ENCODE results near the gene EYS.

DNA sequence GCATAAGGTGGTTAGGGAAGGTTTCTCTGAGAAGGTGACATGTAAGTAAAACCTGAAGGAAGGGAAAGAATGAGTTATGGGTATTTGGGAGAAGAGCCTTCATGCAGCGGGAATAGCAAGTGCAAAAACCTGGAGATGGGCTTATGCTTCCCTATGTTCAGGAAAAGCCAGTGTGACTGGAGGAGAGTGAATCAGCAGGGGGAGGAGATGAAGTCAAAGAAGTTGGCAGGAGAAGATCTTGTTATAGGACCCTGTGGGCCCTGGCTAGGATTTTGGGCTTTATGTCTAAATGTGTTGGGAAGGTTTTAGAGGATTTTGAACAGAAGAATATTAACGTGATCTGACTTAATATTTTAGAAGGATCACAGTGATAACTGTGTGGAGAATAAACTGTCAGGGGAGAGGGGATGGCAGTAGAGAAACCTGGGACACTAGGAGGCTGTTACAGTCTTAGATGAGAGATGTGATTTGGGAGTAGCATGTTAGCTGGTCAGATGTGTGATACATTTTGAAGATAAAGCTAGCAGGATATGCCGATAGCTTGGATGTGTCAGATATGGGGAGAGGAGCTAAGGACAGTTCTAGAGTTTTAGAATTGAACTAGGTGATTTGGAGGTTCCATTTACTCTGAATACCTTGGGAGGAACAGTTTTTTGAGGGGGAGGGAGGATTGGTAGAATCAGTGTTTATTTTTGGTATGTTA lies 2030.5 kb downstream of the EYS start:
- TF ChIP-seq POLR2A (IDR thresholded peaks at IDR 0.05), result no peak
- TF ChIP-seq POLR2AphosphoS5 (IDR thresholded peaks at IDR 0.05), result no peak
